CD8-positive, alpha-beta memory T cell (primary cell): ENCODE data around the gene PDLIM4. TPM values are rescaled to one million over a fixed set of nuclear protein-coding genes. Genes with fewer than 3 reads are reported as not detected.

Source experiments
- CTCF ChIA-PET: fragments of 350-600 bp; sonication (Branson Sonifier 250); formaldehyde crosslinking; loops from one replicate; lab custom pipeline; 2021; ENCODE audit warnings: antibody characterized with exemption; lab: Charles Lee
- POLR2A ChIA-PET: fragments of 350-600 bp; sonication (Branson Sonifier 250); formaldehyde crosslinking; loops from one replicate; lab custom pipeline; 2021; ENCODE audit warnings: antibody characterized with exemption; lab: Charles Lee
- DNase-seq, 5 donors: peaks; one replicate each; pipeline versions ENCODE4 v3.0.0 to v3.0.0-alpha.2; 2020 to 2022; ENCODE audit warnings: mixed read lengths in 1 of 5
- H3K27ac ChIP-seq: one replicate; pipeline ENCODE4 v1.7.0; 2013; ENCODE audit warnings: low read depth, mild to moderate bottlenecking, low read length, moderate library complexity
- H3K27me3 ChIP-seq: 2 replicates; pipeline ENCODE4 v1.7.0; 2013; ENCODE audit warnings: low read length, mild to moderate bottlenecking; ENCODE audit not compliant: insufficient read depth, poor library complexity, severe bottlenecking
- H3K36me3 ChIP-seq: 2 replicates; pipeline ENCODE4 v1.7.0; 2013; ENCODE audit warnings: mild to moderate bottlenecking, low read length, moderate library complexity; ENCODE audit not compliant: insufficient read depth
- H3K4me1 ChIP-seq: 2 replicates; pipeline ENCODE4 v1.7.0; 2013; ENCODE audit warnings: mild to moderate bottlenecking, low read length, moderate library complexity; ENCODE audit not compliant: insufficient read depth
- H3K4me3 ChIP-seq: 2 replicates; pipeline ENCODE4 v1.7.0; 2013; ENCODE audit warnings: mild to moderate bottlenecking, low read length
- H3K9me3 ChIP-seq: 2 replicates; pipeline ENCODE4 v1.7.0; 2013; ENCODE audit warnings: mild to moderate bottlenecking, low read length
- H3K27ac Mint-ChIP-seq, 8 donors: one replicate each; pipeline ENCODE4 v1.8.0; 2020 to 2021; ENCODE audit warnings: mixed read lengths in 8 of 8, mild to moderate bottlenecking in 6 of 8, inconsistent platforms in 3 of 8, moderate library complexity in 3 of 8
- H3K27me3 Mint-ChIP-seq, 2 donors: one replicate each; pipeline ENCODE4 v1.8.0; 2020 to 2021; ENCODE audit warnings: mixed read lengths in 2 of 2, mild to moderate bottlenecking in 1 of 2, moderate library complexity in 1 of 2
- H3K36me3 Mint-ChIP-seq, 3 donors: one replicate each; pipeline ENCODE4 v1.8.0; 2020 to 2021; ENCODE audit warnings: mixed read lengths in 3 of 3, inconsistent platforms in 1 of 3, mild to moderate bottlenecking in 1 of 3
- H3K4me1 Mint-ChIP-seq, 3 donors: one replicate each; pipeline ENCODE4 v1.8.0; 2020 to 2021; ENCODE audit warnings: mixed read lengths in 3 of 3, inconsistent platforms in 1 of 3, mild to moderate bottlenecking in 1 of 3
- H3K4me3 Mint-ChIP-seq, 7 donors: one replicate each; pipeline ENCODE4 v1.8.0; 2020 to 2021; ENCODE audit warnings: mixed read lengths in 7 of 7, mild to moderate bottlenecking in 6 of 7, moderate library complexity in 4 of 7, inconsistent platforms in 2 of 7
- H3K9me3 Mint-ChIP-seq, 5 donors: one replicate each; pipeline ENCODE4 v1.8.0; 2020 to 2022; ENCODE audit warnings: mixed read lengths in 5 of 5, mild to moderate bottlenecking in 3 of 5, moderate library complexity in 2 of 5, inconsistent platforms in 1 of 5
- polyA plus RNA-seq: library from polyadenylated mRNA; unstranded; fragments of 300-500 nt; fragmentation: Illumina TruSeq; gene quantifications from one replicate; pipeline ENCODE4 v1.2.3, GENCODE V29; 2021
- total RNA-seq, 2 experiments: library from RNA; stranded (reverse); gene quantifications; one replicate each; pipeline ENCODE4 v1.2.3, GENCODE V29; 2021

Gene PDLIM4
- total and polyA plus RNA-seq, 3 experiments from 2014 or later, result 0.39 to 1.4 TPM; not detected in 1

- CTCF ChIA-PET, result interaction anchor here (0.8 to 1.9 kb wide), 4 partner anchors 9 to 218 kb away, joined by 3 to 6 read pairs (median 4); no protein-coding TSS in a partner anchor
- Histone ChIP-seq H3K27me3 (no peaks in the 10 kb centered on the region), H3K27ac (no peak overlapping the region), H3K4me1 (no peaks in the 10 kb centered on the region), H3K4me3 (no peak overlapping the region), H3K9me3 (no peaks in the 10 kb centered on the region), H3K36me3 (no peaks in the 10 kb centered on the region)
- no peak overlapping the region for H3K27ac Mint-ChIP-seq
- DNase-seq, result no peak
- POLR2A ChIA-PET, result no interaction called here
- H3K4me3 Mint-ChIP-seq, result no peak overlapping the region
- H3K36me3 Mint-ChIP-seq, result no peaks in the 10 kb centered on the region
- no peaks in the 10 kb centered on the region for H3K9me3 Mint-ChIP-seq
- peaks cover 4 to 6% of the 10 kb centered on the region in 2 donors for H3K27me3 Mint-ChIP-seq
- H3K4me1 Mint-ChIP-seq, result no peaks in the 10 kb centered on the region
Measured at GRCh38 chr5:132281856-132282614, 24.5 kb downstream of the PDLIM4 start.

GRCh38 chr5:132283423-132284043, 26.0 kb downstream of the PDLIM4 start:
- CTCF ChIA-PET, result no interaction called here
- Mint-ChIP-seq H3K27ac (no peak overlapping the region), H3K27me3 (peaks cover 5 to 9% of the 10 kb centered on the region in 2 donors), H3K4me1 (no peaks in the 10 kb centered on the region), H3K9me3 (no peaks in the 10 kb centered on the region), H3K36me3 (no peaks in the 10 kb centered on the region), H3K4me3 (no peak overlapping the region)
- H3K4me1 ChIP-seq, result no peaks in the 10 kb centered on the region
- no peaks in the 10 kb centered on the region for H3K9me3 ChIP-seq
- no peak for DNase-seq
- no peaks in the 10 kb centered on the region for H3K27me3 ChIP-seq
- H3K36me3 ChIP-seq, result no peaks in the 10 kb centered on the region
- POLR2A ChIA-PET, result no interaction called here
- no peak overlapping the region for H3K27ac ChIP-seq
- H3K4me3 ChIP-seq, result no peak overlapping the region

- Mint-ChIP-seq H3K4me3 (no peak overlapping the region), H3K4me1 (peaks cover 0 to 10% (median 2%) of the 10 kb centered on the region in 3 donors), H3K36me3 (peaks cover 0 to 2% (median 0%) of the 10 kb centered on the region in 3 donors), H3K9me3 (no peaks in the 10 kb centered on the region), H3K27ac (no peak overlapping the region), H3K27me3 (peaks cover 10 to 15% of the 10 kb centered on the region in 2 donors)
- H3K27ac ChIP-seq, result no peak overlapping the region
- no peaks in the 10 kb centered on the region for H3K9me3 ChIP-seq
- POLR2A ChIA-PET, result no interaction called here
- no peaks in the 10 kb centered on the region for H3K27me3 ChIP-seq
- no peaks in the 10 kb centered on the region for H3K36me3 ChIP-seq
- H3K4me3 ChIP-seq, result no peak overlapping the region
- DNase-seq, result no peak
- CTCF ChIA-PET, result no interaction called here
- H3K4me1 ChIP-seq, result peaks cover 7% of the 10 kb centered on the region
Measured at GRCh38 chr5:132289097-132289496, 31.6 kb downstream of the PDLIM4 start.

GRCh38 chr5:132291026-132291425, 33.5 kb downstream of the PDLIM4 start:
- Histone ChIP-seq H3K27me3 (peaks cover 10% of the 10 kb centered on the region), H3K4me1 (peaks cover 16% of the 10 kb centered on the region), H3K9me3 (no peaks in the 10 kb centered on the region), H3K4me3 (no peak overlapping the region), H3K27ac (no peak overlapping the region), H3K36me3 (no peaks in the 10 kb centered on the region)
- Mint-ChIP-seq H3K9me3 (no peaks in the 10 kb centered on the region), H3K4me3 (peak overlapping the region in 2 of 7 donors; percentile 23 to 68), H3K4me1 (peaks cover 10 to 26% (median 11%) of the 10 kb centered on the region in 3 donors), H3K36me3 (peaks cover 0 to 5% (median 0%) of the 10 kb centered on the region in 3 donors), H3K27ac (no peak overlapping the region), H3K27me3 (peaks cover 15 to 30% of the 10 kb centered on the region in 2 donors)
- CTCF ChIA-PET, result interaction anchor here (1.2 to 2.0 kb wide), 2 partner anchors 10 to 18 kb away, joined by 4 to 6 read pairs; no protein-coding TSS in a partner anchor
- POLR2A ChIA-PET, result no interaction called here
- DNase-seq, result no peak

- H3K27ac Mint-ChIP-seq, result peak overlapping the region in 7 of 8 donors; percentile 34 to 86 (median 57)
- POLR2A ChIA-PET, result interaction anchor here (1.1 to 1.2 kb wide), 2 partner anchors 76 to 117 kb away, joined by 3 to 4 read pairs; partner anchors contain the start of gene SLC22A5
- H3K4me1 ChIP-seq, result peaks cover 16% of the 10 kb centered on the region
Measured at GRCh38 chr5:132293066-132293991, 35.8 kb downstream of the PDLIM4 start.

GRCh38 chr5:132293992-132294727, 36.7 kb downstream of the PDLIM4 start, which contains the start of gene SLC22A4:
Gene SLC22A4 (plus strand): TSS chr5:132294394. CDS start chr5:132294617, 223 bp downstream.
- Mint-ChIP-seq H3K27me3 (peaks cover 13 to 26% of the 10 kb centered on the region in 2 donors), H3K4me3 (peak within 1 kb of the TSS; percentile 89 to 95 (median 91)), H3K4me1 (peaks cover 10 to 26% (median 11%) of the 10 kb centered on the region in 3 donors), H3K27ac (peak within 1 kb of the TSS in 7 of 8 donors; percentile 56 to 87 (median 71)), H3K36me3 (peaks cover 0 to 5% (median 0%) of the 10 kb centered on the region in 3 donors), H3K9me3 (no peaks in the 10 kb centered on the region)
- Histone ChIP-seq H3K36me3 (no peaks in the 10 kb centered on the region), H3K4me3 (peak within 1 kb of the TSS; percentile 42), H3K27ac (peak within 1 kb of the TSS; percentile 67), H3K27me3 (peaks cover 10% of the 10 kb centered on the region), H3K4me1 (peaks cover 16% of the 10 kb centered on the region), H3K9me3 (no peaks in the 10 kb centered on the region)
- CTCF ChIA-PET, result interaction anchor here (1.1 to 1.6 kb wide), 5 partner anchors 18 to 231 kb away, joined by 3 to 5 read pairs (median 3); no protein-coding TSS in a partner anchor
- peak; percentile 48 to 78 (median 64) for DNase-seq
- POLR2A ChIA-PET, result interaction anchor here (1.1 to 1.2 kb wide), 2 partner anchors 75 to 116 kb away, joined by 3 to 4 read pairs; partner anchors contain the start of gene SLC22A5

More at GRCh38 chr5:132293066-132293991, 35.8 kb downstream of the PDLIM4 start:
- Mint-ChIP-seq H3K27me3 (peaks cover 14 to 34% of the 10 kb centered on the region in 2 donors), H3K4me1 (peaks cover 10 to 26% (median 11%) of the 10 kb centered on the region in 3 donors), H3K4me3 (peak overlapping the region; percentile 89 to 95 (median 91)), H3K36me3 (peaks cover 0 to 5% (median 0%) of the 10 kb centered on the region in 3 donors), H3K9me3 (no peaks in the 10 kb centered on the region)
- no peaks in the 10 kb centered on the region for H3K36me3 ChIP-seq
- peak overlapping the region; percentile 42 for H3K4me3 ChIP-seq
- CTCF ChIA-PET, result interaction anchor here (0.9 to 1.6 kb wide), 6 partner anchors 17 to 230 kb away, joined by 3 to 5 read pairs (median 4); no protein-coding TSS in a partner anchor
- peaks cover 10% of the 10 kb centered on the region for H3K27me3 ChIP-seq
- peak overlapping the region; percentile 67 for H3K27ac ChIP-seq
- peak; percentile 42 to 74 (median 58) for DNase-seq
- no peaks in the 10 kb centered on the region for H3K9me3 ChIP-seq
